Esophagus (tissue), 2 donors: ENCODE data around the gene HOXD12. TPM values are rescaled to one million over a fixed set of nuclear protein-coding genes. Genes with fewer than 3 reads are reported as not detected.

Experiments used
- H3K27ac ChIP-seq, 2 donors: one replicate each; pipeline ENCODE4 v1.5.1; 2013; ENCODE audit warnings: low read depth in 2 of 2, mild to moderate bottlenecking in 2 of 2, inconsistent platforms in 1 of 2, low read length in 1 of 2, moderate library complexity in 1 of 2
- H3K27me3 ChIP-seq, 2 donors: one replicate each; pipeline ENCODE4 v1.6.1; 2013; ENCODE audit warnings: low read length in 2 of 2, control low read depth in 1 of 2, mild to moderate bottlenecking in 1 of 2; ENCODE audit not compliant: insufficient read depth in 2 of 2, control insufficient read depth in 1 of 2
- H3K36me3 ChIP-seq, 2 donors: one replicate each; pipeline ENCODE4 v1.6.1; 2013; ENCODE audit warnings: low read length in 1 of 2; ENCODE audit not compliant: control insufficient read depth in 2 of 2, insufficient read depth in 2 of 2
- H3K4me1 ChIP-seq, 2 donors: one replicate each; pipeline ENCODE4 v1.6.1; 2013; ENCODE audit warnings: low read length in 1 of 2; ENCODE audit not compliant: control insufficient read depth in 2 of 2, insufficient read depth in 2 of 2
- H3K4me3 ChIP-seq, 2 donors: one replicate each; pipeline ENCODE4 v1.5.1; 2013; ENCODE audit warnings: low read length in 2 of 2, mild to moderate bottlenecking in 2 of 2, low read depth in 1 of 2, moderate library complexity in 1 of 2
- H3K9me3 ChIP-seq, 2 donors: one replicate each; pipeline ENCODE4 v1.6.1; 2013; ENCODE audit warnings: mild to moderate bottlenecking in 2 of 2, low read depth in 1 of 2, low read length in 1 of 2, moderate library complexity in 1 of 2; ENCODE audit not compliant: control insufficient read depth in 2 of 2, insufficient read depth in 1 of 2
- WGBS, 2 donors: extraction: QIAGEN DNeasy Blood & Tissue Kit; methylation state at CpG; one replicate each; pipeline ENCODE4 v1.1.7; 2013; 5-methylcytosine and 5-hydroxymethylcytosine counted together
- polyA plus RNA-seq, 2 donors: library from polyadenylated mRNA; stranded (reverse); fragments of 200-250 nt; gene quantifications; one replicate each; pipeline ENCODE4 v1.2.3, GENCODE V29; 2013
- donor health status: healthy with polysubstance abuse.
- donor health status: Bipolar disorder and iron deficiency.

Gene HOXD12
- polyA plus RNA-seq, 2 donors = not detected

- no peak overlapping the region for H3K27ac ChIP-seq
- peaks cover 0 to 5% of the 10 kb centered on the region in 2 donors for H3K4me1 ChIP-seq
- peaks cover 0 to 17% of the 10 kb centered on the region in 2 donors for H3K9me3 ChIP-seq
- H3K27me3 ChIP-seq = peaks cover 24 to 53% of the 10 kb centered on the region in 2 donors
- no peak overlapping the region for H3K4me3 ChIP-seq
- WGBS, 2 donors = 5 to 7% methylated on average over 34 to 35 of the region's 35 CpGs
- no peaks in the 10 kb centered on the region for H3K36me3 ChIP-seq
Observed at GRCh38 chr2:176098366-176099158, 1.0 kb upstream of the HOXD12 start.

- no peak overlapping the region for H3K27ac ChIP-seq
- H3K36me3 ChIP-seq = no peaks in the 10 kb centered on the region
- H3K4me1 ChIP-seq = peaks cover under 1 to 4% of the 10 kb centered on the region in 2 donors
- 12 to 15% methylated on average over 30 of the region's 30 CpGs for WGBS, 2 donors
- H3K27me3 ChIP-seq = peaks cover 31 to 53% of the 10 kb centered on the region in 2 donors
- no peak overlapping the region for H3K4me3 ChIP-seq
- H3K9me3 ChIP-seq = peaks cover 0 to 14% of the 10 kb centered on the region in 2 donors
Observed at GRCh38 chr2:176099159-176099727, 352 bp upstream of the HOXD12 start.

GRCh38 chr2:176100547-176101140 is 1.0 kb downstream of the HOXD12 start:
- Histone ChIP-seq H3K27ac (no peak overlapping the region), H3K9me3 (peaks cover 0 to 12% of the 10 kb centered on the region in 2 donors), H3K36me3 (no peaks in the 10 kb centered on the region), H3K4me1 (peaks cover 6 to 10% of the 10 kb centered on the region in 2 donors), H3K4me3 (no peak overlapping the region), H3K27me3 (peaks cover 31 to 58% of the 10 kb centered on the region in 2 donors)
- 13 to 21% methylated on average over 28 of the region's 28 CpGs for WGBS, 2 donors

GRCh38 chr2:176101216-176101830 is 1.7 kb downstream of the HOXD12 start:
- no peak overlapping the region for H3K27ac ChIP-seq
- no peak overlapping the region for H3K4me3 ChIP-seq
- no peaks in the 10 kb centered on the region for H3K36me3 ChIP-seq
- peaks cover 6 to 10% of the 10 kb centered on the region in 2 donors for H3K4me1 ChIP-seq
- peaks cover 0 to 12% of the 10 kb centered on the region in 2 donors for H3K9me3 ChIP-seq
- H3K27me3 ChIP-seq = peaks cover 31 to 60% of the 10 kb centered on the region in 2 donors
- WGBS, 2 donors = 23 to 27% methylated on average over 2 of the region's 2 CpGs

- peaks cover 0 to 12% of the 10 kb centered on the region in 2 donors for H3K9me3 ChIP-seq
- peaks cover 6 to 12% of the 10 kb centered on the region in 2 donors for H3K4me1 ChIP-seq
- 45 to 57% methylated on average over 5 of the region's 5 CpGs for WGBS, 2 donors
- H3K27ac ChIP-seq = no peak overlapping the region
- peaks cover 31 to 60% of the 10 kb centered on the region in 2 donors for H3K27me3 ChIP-seq
- no peak overlapping the region for H3K4me3 ChIP-seq
- H3K36me3 ChIP-seq = no peaks in the 10 kb centered on the region
Observed at GRCh38 chr2:176101842-176102241, 2.2 kb downstream of the HOXD12 start.

GRCh38 chr2:176102309-176102866 is 2.8 kb downstream of the HOXD12 start:
- Histone ChIP-seq H3K27ac (no peak overlapping the region), H3K4me1 (peaks cover 9 to 12% of the 10 kb centered on the region in 2 donors)

GRCh38 chr2:176103194-176103593 is 3.6 kb downstream of the HOXD12 start:
- Histone ChIP-seq H3K9me3 (peaks cover 0 to 12% of the 10 kb centered on the region in 2 donors), H3K36me3 (no peaks in the 10 kb centered on the region), H3K27me3 (peaks cover 31 to 60% of the 10 kb centered on the region in 2 donors), H3K4me1 (peaks cover 9 to 12% of the 10 kb centered on the region in 2 donors), H3K27ac (no peak overlapping the region), H3K4me3 (no peak overlapping the region)
- 38 to 45% methylated on average over 7 of the region's 7 CpGs for WGBS, 2 donors

More at GRCh38 chr2:176102309-176102866, 2.8 kb downstream of the HOXD12 start:
- Histone ChIP-seq H3K36me3 (no peaks in the 10 kb centered on the region), H3K9me3 (peaks cover 0 to 12% of the 10 kb centered on the region in 2 donors), H3K27me3 (peaks cover 31 to 59% of the 10 kb centered on the region in 2 donors), H3K4me3 (no peak overlapping the region)
- 24 to 28% methylated on average over 7 of the region's 7 CpGs for WGBS, 2 donors

GRCh38 chr2:176103742-176104315 is 4.2 kb downstream of the HOXD12 start:
- WGBS, 2 donors = 11 to 14% methylated on average over 17 of the region's 17 CpGs
- H3K27me3 ChIP-seq = peaks cover 31 to 60% of the 10 kb centered on the region in 2 donors
- H3K27ac ChIP-seq = no peak overlapping the region
- H3K36me3 ChIP-seq = no peaks in the 10 kb centered on the region
- peaks cover 9 to 11% of the 10 kb centered on the region in 2 donors for H3K4me1 ChIP-seq
- H3K4me3 ChIP-seq = no peak overlapping the region
- peaks cover 0 to 12% of the 10 kb centered on the region in 2 donors for H3K9me3 ChIP-seq
